Upper lobe of right lung (tissue), 1 donor: Measurements from ENCODE around the gene SERGEF. TPM values are rescaled to one million over a fixed set of nuclear protein-coding genes. Genes with fewer than 3 reads are reported as not detected.

Experiments used
- ATAC-seq: fragments of 200-7000 bp; cut with Tn5 transposase; one replicate; pipeline ENCODE4 v1.9.1; 2020; ENCODE audit warnings: mild to moderate bottlenecking, moderate library complexity
- DNase-seq: peaks from one replicate; pipeline ENCODE4 v3.0.0-alpha.2; 2020
- H3K27ac ChIP-seq: fragments of 200-600 bp; one replicate; pipeline ENCODE4 v1.8.0; 2022
- H3K27me3 ChIP-seq: fragments of 200-600 bp; one replicate; pipeline ENCODE4 v1.8.0; 2022; ENCODE audit warnings: mild to moderate bottlenecking
- H3K36me3 ChIP-seq: fragments of 200-600 bp; one replicate; pipeline ENCODE4 v1.8.0; 2022
- H3K4me1 ChIP-seq: fragments of 200-600 bp; one replicate; pipeline ENCODE4 v1.8.0; 2022
- H3K4me3 ChIP-seq: fragments of 200-600 bp; one replicate; pipeline ENCODE4 v1.8.0; 2022; ENCODE audit warnings: mild to moderate bottlenecking
- H3K9me3 ChIP-seq: fragments of 200-600 bp; one replicate; pipeline ENCODE4 v1.8.0; 2022
- CTCF ChIP-seq: fragments of 200-600 bp; IDR thresholded peaks from one replicate; pipeline ENCODE4 v1.8.0; 2022; ENCODE audit warnings: antibody characterized with exemption
- intact Hi-C: fragments of 100-400 bp; cut with DNase I; formaldehyde crosslinking; loops from one replicate; pipeline ENCODE4 v1.11.0; 2022
- long read RNA-seq: library from polyadenylated mRNA; unstranded; transcript quantifications from one replicate; pipeline ENCODE4 v2.0.0, GENCODE V29; 2021
- total RNA-seq: library from RNA; stranded (reverse); fragmentation: NEBNext Ultra II Directional; extraction: Animal tissue kit (Norgen Biotek cat#: 25700); gene quantifications from one replicate; pipeline ENCODE4 v1.2.1, GENCODE V29; 2021
- donor health status: DM: no; HTN: yes; CAD: no; lungs with severe emphysema.

SERGEF gene
- total RNA-seq = 37.6 TPM
- long read RNA-seq, transcript SERGEF-201 (11 exons, 1,566 nt) = major isoform, 7 of 33 reads
- long read RNA-seq, partial matches to known transcripts = 3 of 33 reads
- long read RNA-seq, other reads (novel, unspliced or antisense) = 18 of 33 reads

GRCh38 chr11:18012906-18013781 is at the start of gene SERGEF:
Gene SERGEF (minus strand): TSS chr11:18013047. CDS start chr11:18013010, 37 bp downstream.
- peak within 1 kb of the TSS; percentile 95 for H3K4me3 ChIP-seq
- intact Hi-C loops = no loop called here
- peak; percentile 99 for DNase-seq
- no peaks in the 10 kb centered on the region for H3K36me3 ChIP-seq
- ATAC-seq = peak; percentile 99
- peak within 1 kb of the TSS; percentile 88 for H3K27ac ChIP-seq
- peak; percentile 22 for TF ChIP-seq CTCF
- no peaks in the 10 kb centered on the region for H3K9me3 ChIP-seq
- peaks cover 14% of the 10 kb centered on the region for H3K4me1 ChIP-seq
- no peaks in the 10 kb centered on the region for H3K27me3 ChIP-seq

GRCh38 chr11:18061351-18061750 is 48.5 kb upstream of the SERGEF start:
- Histone ChIP-seq H3K4me1 (no peaks in the 10 kb centered on the region), H3K27ac (no peak overlapping the region), H3K27me3 (no peaks in the 10 kb centered on the region), H3K4me3 (no peak overlapping the region), H3K36me3 (no peaks in the 10 kb centered on the region), H3K9me3 (no peaks in the 10 kb centered on the region)
- intact Hi-C loops = no loop called here
- no peak for ATAC-seq
- no peak for TF ChIP-seq CTCF
- no peak for DNase-seq

GRCh38 chr11:18056561-18057181 is 43.8 kb upstream of the SERGEF start:
- DNase-seq = no peak
- H3K27ac ChIP-seq = no peak overlapping the region
- no peak overlapping the region for H3K4me3 ChIP-seq
- TF ChIP-seq CTCF = no peak
- no peaks in the 10 kb centered on the region for H3K27me3 ChIP-seq
- H3K36me3 ChIP-seq = no peaks in the 10 kb centered on the region
- H3K4me1 ChIP-seq = no peaks in the 10 kb centered on the region
- H3K9me3 ChIP-seq = no peaks in the 10 kb centered on the region
- no peak for ATAC-seq
- intact Hi-C loops = no loop called here

- Histone ChIP-seq H3K4me3 (no peak overlapping the region), H3K36me3 (no peaks in the 10 kb centered on the region), H3K27ac (no peak overlapping the region), H3K9me3 (no peaks in the 10 kb centered on the region), H3K27me3 (no peaks in the 10 kb centered on the region), H3K4me1 (no peaks in the 10 kb centered on the region)
- TF ChIP-seq CTCF = no peak
- no peak for ATAC-seq
- intact Hi-C loops = no loop called here
- DNase-seq = no peak
These were observed 41.8 kb upstream of the SERGEF start for GRCh38 chr11:18054511-18055103.

GRCh38 chr11:18050848-18051247 is 38.0 kb upstream of the SERGEF start:
- no peak for ATAC-seq
- H3K27ac ChIP-seq = no peak overlapping the region

More at GRCh38 chr11:18050848-18051247, 38.0 kb upstream of the SERGEF start:
- intact Hi-C loops = no loop called here
- TF ChIP-seq CTCF = no peak
- Histone ChIP-seq H3K36me3 (no peaks in the 10 kb centered on the region), H3K27me3 (peaks cover 25% of the 10 kb centered on the region), H3K4me3 (no peak overlapping the region), H3K9me3 (no peaks in the 10 kb centered on the region), H3K4me1 (no peaks in the 10 kb centered on the region)
- no peak for DNase-seq
